Measurements from ENCODE around the gene NR3C2.
"Not testable (repeated sequence)": the region's sequence is repeated elsewhere in the genome, so short reads cannot be mapped to it uniquely, and the experiment has no call there.

NR3C2 gene

GRCh38 chr4:148210661-148211060 is 231.6 kb downstream of the NR3C2 start:
- no peak for DNase-seq

GRCh38 chr4:148207068-148207467 is 235.1 kb downstream of the NR3C2 start:
- DNase-seq = no peak

- no peak for DNase-seq
Measured at GRCh38 chr4:148205476-148205875, 236.7 kb downstream of the NR3C2 start.

GRCh38 chr4:148204892-148205291 is 237.3 kb downstream of the NR3C2 start:
- DNase-seq = no peak

- no peak for DNase-seq
Measured at GRCh38 chr4:148204171-148204570, 238.0 kb downstream of the NR3C2 start.

- DNase-seq = no peak
Measured at GRCh38 chr4:148203056-148203898, 238.9 kb downstream of the NR3C2 start.

- DNase-seq = no peak
Measured at GRCh38 chr4:148200960-148201359, 241.3 kb downstream of the NR3C2 start.

- DNase-seq = no peak
Measured at GRCh38 chr4:148196164-148196563, 246.1 kb downstream of the NR3C2 start.

- DNase-seq = no peak
Measured at GRCh38 chr4:148192526-148192925, 249.7 kb downstream of the NR3C2 start.

- DNase-seq = not testable (repeated sequence)
Measured at GRCh38 chr4:148187454-148188222, 254.6 kb downstream of the NR3C2 start.

- no peak for DNase-seq
Measured at GRCh38 chr4:148184922-148185321, 257.3 kb downstream of the NR3C2 start.

- no peak for DNase-seq
Measured at GRCh38 chr4:148182230-148182911, 259.8 kb downstream of the NR3C2 start.

- no peak for DNase-seq
Measured at GRCh38 chr4:148173397-148174017, 268.7 kb downstream of the NR3C2 start.

- no peak for DNase-seq
Measured at GRCh38 chr4:148171596-148171995, 270.6 kb downstream of the NR3C2 start.

GRCh38 chr4:148170408-148171365 is 271.5 kb downstream of the NR3C2 start:
- no peak for DNase-seq

GRCh38 chr4:148166132-148166591 is 276.1 kb downstream of the NR3C2 start:
- no peak for DNase-seq

- DNase-seq = no peak
Measured at GRCh38 chr4:148164557-148164956, 277.7 kb downstream of the NR3C2 start.

GRCh38 chr4:148162991-148163390 is 279.2 kb downstream of the NR3C2 start:
- no peak for DNase-seq

GRCh38 chr4:148162519-148162918 is 279.7 kb downstream of the NR3C2 start:
- DNase-seq = no peak

- DNase-seq = no peak
Measured at GRCh38 chr4:148161601-148162000, 280.6 kb downstream of the NR3C2 start.

GRCh38 chr4:148159793-148160192 is 282.4 kb downstream of the NR3C2 start:
- DNase-seq = no peak

- DNase-seq = no peak
Measured at GRCh38 chr4:148154769-148155168, 287.4 kb downstream of the NR3C2 start.

Data from stimulated activated CD4-positive, alpha-beta T cell treated with anti-CD3 and anti-CD28 coated beads, Interleukin-1b, Interleukin-23, amount 100 ng/mL, for 48 hours (primary cell).